Osteocyte (in vitro differentiated cells): ENCODE results near the gene TMC2. TPM values are rescaled to one million over a fixed set of nuclear protein-coding genes. Genes with fewer than 3 reads are reported as not detected.

Experiments used
- DNase-seq: peaks from one replicate; pipeline ENCODE4 v3.0.0; 2021; ENCODE audit warnings: mixed read lengths; ENCODE audit not compliant: unreplicated experiment; ENCODE audit errors: extremely low spot score
- H3K27ac Mint-ChIP-seq: one replicate; pipeline ENCODE4 v1.8.0; 2021; ENCODE audit warnings: mild to moderate bottlenecking, mixed read lengths; ENCODE audit not compliant: unreplicated experiment
- H3K27me3 Mint-ChIP-seq: one replicate; pipeline ENCODE4 v1.8.0; 2021; ENCODE audit warnings: mixed read lengths; ENCODE audit not compliant: unreplicated experiment
- H3K36me3 Mint-ChIP-seq: one replicate; pipeline ENCODE4 v1.8.0; 2021; ENCODE audit warnings: mixed read lengths; ENCODE audit not compliant: unreplicated experiment
- H3K4me1 Mint-ChIP-seq: one replicate; pipeline ENCODE4 v1.8.0; 2021; ENCODE audit warnings: mixed read lengths; ENCODE audit not compliant: unreplicated experiment
- H3K4me3 Mint-ChIP-seq: one replicate; pipeline ENCODE4 v1.8.0; 2021; ENCODE audit warnings: mild to moderate bottlenecking, moderate library complexity, mixed read lengths; ENCODE audit not compliant: unreplicated experiment
- H3K9me3 Mint-ChIP-seq: one replicate; pipeline ENCODE4 v1.8.0; 2021; ENCODE audit warnings: mixed read lengths; ENCODE audit not compliant: unreplicated experiment
- CTCF ChIP-seq: fragments of 200-600 bp; sonication (generic); IDR thresholded peaks from 2 replicates; pipeline ENCODE4 v1.5.0; 2021; ENCODE audit warnings: antibody characterized with exemption, mild to moderate bottlenecking, moderate library complexity
- total RNA-seq: library from RNA; stranded (reverse); gene quantifications from 2 replicates; pipeline ENCODE4 v1.2.1, GENCODE V29; 2021

Gene TMC2
- total RNA-seq, 1 donor from 2014 or later = not detected

GRCh38 chr20:2633381-2633780, 97.0 kb downstream of the TMC2 start:
- Mint-ChIP-seq H3K36me3 (no peaks in the 10 kb centered on the region), H3K27ac (no peak overlapping the region), H3K9me3 (peaks cover 20% of the 10 kb centered on the region), H3K4me3 (no peak overlapping the region), H3K27me3 (peaks cover 47% of the 10 kb centered on the region), H3K4me1 (no peaks in the 10 kb centered on the region)
- no peak for TF ChIP-seq CTCF
- DNase-seq = no peak

GRCh38 chr20:2637246-2637645, 100.9 kb downstream of the TMC2 start:
- no peak for DNase-seq
- H3K27ac Mint-ChIP-seq = no peak overlapping the region
- H3K4me1 Mint-ChIP-seq = no peaks in the 10 kb centered on the region
- no peak for TF ChIP-seq CTCF
- no peaks in the 10 kb centered on the region for H3K9me3 Mint-ChIP-seq
- no peaks in the 10 kb centered on the region for H3K36me3 Mint-ChIP-seq
- H3K4me3 Mint-ChIP-seq = no peak overlapping the region
- H3K27me3 Mint-ChIP-seq = peaks cover 32% of the 10 kb centered on the region

- TF ChIP-seq CTCF = no peak
- no peak overlapping the region for H3K27ac Mint-ChIP-seq
- H3K4me3 Mint-ChIP-seq = no peak overlapping the region
- H3K36me3 Mint-ChIP-seq = peaks cover 3% of the 10 kb centered on the region
- no peaks in the 10 kb centered on the region for H3K4me1 Mint-ChIP-seq
- H3K27me3 Mint-ChIP-seq = peaks cover 9% of the 10 kb centered on the region
- H3K9me3 Mint-ChIP-seq = no peaks in the 10 kb centered on the region
- no peak for DNase-seq
These were observed 103.9 kb downstream of the TMC2 start for GRCh38 chr20:2640260-2640659.

GRCh38 chr20:2640899-2641298, 104.5 kb downstream of the TMC2 start:
- Mint-ChIP-seq H3K27me3 (peaks cover 9% of the 10 kb centered on the region), H3K36me3 (peaks cover 3% of the 10 kb centered on the region), H3K4me3 (no peak overlapping the region), H3K9me3 (no peaks in the 10 kb centered on the region), H3K4me1 (no peaks in the 10 kb centered on the region), H3K27ac (no peak overlapping the region)
- no peak for TF ChIP-seq CTCF
- no peak for DNase-seq

- no peak for TF ChIP-seq CTCF
- DNase-seq = no peak
- Mint-ChIP-seq H3K27ac (no peak overlapping the region), H3K36me3 (peaks cover 3% of the 10 kb centered on the region), H3K4me1 (no peaks in the 10 kb centered on the region), H3K27me3 (no peaks in the 10 kb centered on the region), H3K4me3 (no peak overlapping the region), H3K9me3 (no peaks in the 10 kb centered on the region)
These were observed 107.3 kb downstream of the TMC2 start for GRCh38 chr20:2643708-2644107.
